SK-N-SH (cell line): Measurements from ENCODE around the gene TMEM123. TPM values are rescaled to one million over a fixed set of nuclear protein-coding genes. Genes with fewer than 3 reads are reported as not detected.

Experiments
- CTCF ChIA-PET: fragments of 300-600, 350-600 bp; formaldehyde crosslinking; extraction: SDS; loops from one replicate; lab custom pipeline; 2021; lab: Yijun Ruan, JAX
- POLR2A ChIA-PET: fragments of 350-600 bp; sonication (Branson Sonifier 250); formaldehyde crosslinking; extraction: SDS; loops from one replicate; lab custom pipeline; 2020; ENCODE audit warnings: antibody characterized with exemption, inconsistent platforms; lab: Yijun Ruan, JAX
- DNase-seq: peaks from one replicate; pipeline ENCODE4 v3.0.0; 2012
- H2AFZ ChIP-seq: fragments of 200-600 bp; sonication (generic); 2 replicates; pipeline ENCODE4 v1.8.1; 2016; ENCODE audit warnings: antibody characterized with exemption, mild to moderate bottlenecking, low read depth
- H3F3A ChIP-seq: fragments of 200-600 bp; sonication (generic); replicated peaks from 2 replicates; pipeline ENCODE3; 2016; ENCODE audit warnings: antibody characterized with exemption, mild to moderate bottlenecking; ENCODE audit not compliant: insufficient read depth
- H3K27ac ChIP-seq, 2 experiments: fragments of 200-500 bp in 1 of 2; fragments of 200-600 bp in 1 of 2; sonication (Bioruptor generic) in 1 of 2; sonication (generic), shearing (Covaris generic) in 1 of 2; 2 replicates each; pipeline versions ENCODE4 v1.5.1 to v1.6.1; 2014 to 2016; ENCODE audit warnings: low read depth in 2 of 2, inconsistent platforms in 1 of 2, low read length in 1 of 2, mild to moderate bottlenecking in 1 of 2, mixed read lengths in 1 of 2
- H3K27me3 ChIP-seq: fragments of 200-600 bp; sonication (generic), shearing (Covaris generic); 2 replicates; pipeline ENCODE4 v1.6.1; 2016; ENCODE audit warnings: mixed run types; ENCODE audit not compliant: insufficient read depth
- H3K36me3 ChIP-seq, 2 experiments: fragments of 200-500 bp in 1 of 2; fragments of 200-600 bp in 1 of 2; sonication (Bioruptor generic) in 1 of 2; sonication (generic) in 1 of 2; replicated peaks in 1 of 2; 2 replicates each; pipeline versions ENCODE3 to v1.5.1; 2014 to 2016; ENCODE audit warnings: low read length in 1 of 2, mild to moderate bottlenecking in 1 of 2; ENCODE audit not compliant: insufficient read depth in 2 of 2, control insufficient read depth in 1 of 2
- H3K4me1 ChIP-seq, 2 experiments: fragments of 200-500 bp in 1 of 2; fragments of 200-600 bp in 1 of 2; sonication (Bioruptor generic) in 1 of 2; sonication (generic), shearing (Covaris generic) in 1 of 2; 2 replicates each; pipeline versions ENCODE4 v1.5.1 to v1.6.1; 2014 to 2016; ENCODE audit warnings: low read depth in 1 of 2, low read length in 1 of 2, mixed run types in 1 of 2; ENCODE audit not compliant: insufficient read depth in 2 of 2, control insufficient read depth in 1 of 2
- H3K4me2 ChIP-seq: fragments of 200-600 bp; sonication (generic), shearing (Covaris generic); 2 replicates; pipeline ENCODE4 v1.6.1; 2017; ENCODE audit warnings: mixed run types
- H3K4me3 ChIP-seq, 2 experiments: fragments of 200-500 bp in 1 of 2; fragments of 200-600 bp in 1 of 2; sonication (Bioruptor generic) in 1 of 2; sonication (generic), shearing (Covaris generic) in 1 of 2; 2 replicates each; pipeline versions ENCODE4 v1.5.1 to v1.8.1; 2014 to 2016; ENCODE audit warnings: low read depth in 2 of 2, inconsistent platforms in 1 of 2, low read length in 1 of 2, mild to moderate bottlenecking in 1 of 2, mixed read lengths in 1 of 2, moderate library complexity in 1 of 2
- H3K79me2 ChIP-seq: fragments of 200-600 bp; sonication (generic); 2 replicates; pipeline ENCODE4 v1.8.1; 2017; ENCODE audit warnings: mild to moderate bottlenecking; ENCODE audit not compliant: insufficient read depth
- H3K9ac ChIP-seq: fragments of 200-600 bp; sonication (generic); 2 replicates; pipeline ENCODE4 v1.6.1; 2017; ENCODE audit warnings: mixed run types
- H3K9me2 ChIP-seq: fragments of 200-600 bp; sonication (generic); 2 replicates; pipeline ENCODE4 v1.6.1; 2017; ENCODE audit warnings: mixed run types
- H3K9me3 ChIP-seq: fragments of 200-600 bp; sonication (generic); 2 replicates; pipeline ENCODE4 v1.6.1; 2017; ENCODE audit warnings: mixed run types, mild to moderate bottlenecking, moderate library complexity
- H4K20me1 ChIP-seq: fragments of 200-600 bp; sonication (generic); 2 replicates; pipeline ENCODE4 v1.6.1; 2017; ENCODE audit warnings: mild to moderate bottlenecking, mixed run types; ENCODE audit not compliant: insufficient read depth
- ELF1 ChIP-seq: IDR thresholded peaks from 2 replicates; pipeline ENCODE4 v1.4.0; 2012
- EP300 ChIP-seq, 2 experiments: IDR thresholded peaks; 2 replicates each; pipeline versions ENCODE4 v1.4.0 to v1.6.1; 2012; ENCODE audit warnings: borderline replicate concordance in 1 of 2, low read depth in 1 of 2, low read length in 1 of 2
- EZH2phosphoT487 ChIP-seq: fragments of 200-600 bp; sonication (generic); IDR thresholded peaks from 2 replicates; pipeline ENCODE4 v1.6.1; 2017; ENCODE audit warnings: low read depth, mixed run types, mild to moderate bottlenecking, antibody characterized with exemption, moderate library complexity, borderline replicate concordance
- FOXJ3 ChIP-seq: sonication (generic); formaldehyde crosslinking; IDR thresholded peaks from 2 replicates; pipeline ENCODE4 v1.5.1; 2020; ENCODE audit warnings: mild to moderate bottlenecking, missing genetic modification reagents
- GABPA ChIP-seq: IDR thresholded peaks from 2 replicates; pipeline ENCODE4 v1.4.0; 2012; ENCODE audit warnings: low read depth, mild to moderate bottlenecking
- JUND ChIP-seq: IDR thresholded peaks from 2 replicates; pipeline ENCODE4 v1.4.0; 2012
- MEF2A ChIP-seq: IDR thresholded peaks from 2 replicates; pipeline ENCODE4 v1.4.0; 2012; ENCODE audit warnings: low read depth, borderline replicate concordance
- MXI1 ChIP-seq: IDR thresholded peaks from 2 replicates; pipeline ENCODE4 v1.6.1; 2012; ENCODE audit warnings: mild to moderate bottlenecking, low read depth, low read length, improper control_type of control experiment
- NFIC ChIP-seq: IDR thresholded peaks from 2 replicates; pipeline ENCODE4 v1.4.0; 2012; ENCODE audit warnings: borderline replicate concordance
- NRF1 ChIP-seq: IDR thresholded peaks from 2 replicates; pipeline ENCODE4 v1.6.1; 2012; ENCODE audit warnings: low read depth, mild to moderate bottlenecking, low read length
- RXRA ChIP-seq: IDR thresholded peaks from 2 replicates; pipeline ENCODE4 v1.4.0; 2012; ENCODE audit warnings: low read depth, mild to moderate bottlenecking, borderline replicate concordance
- SIN3A ChIP-seq: IDR thresholded peaks from 2 replicates; pipeline ENCODE4 v1.6.1; 2012; ENCODE audit warnings: low read depth, mild to moderate bottlenecking, low read length, moderate library complexity, borderline replicate concordance
- SMC3 ChIP-seq: IDR thresholded peaks from 2 replicates; pipeline ENCODE4 v1.6.1; 2012; ENCODE audit warnings: low read depth, low read length, improper control_type of control experiment
- TAF1 ChIP-seq: IDR thresholded peaks from 2 replicates; pipeline ENCODE4 v1.6.1; 2012; ENCODE audit warnings: low read depth, mild to moderate bottlenecking, low read length, moderate library complexity, borderline replicate concordance
- TEAD4 ChIP-seq: IDR thresholded peaks from 2 replicates; pipeline ENCODE4 v1.4.0; 2012; ENCODE audit warnings: mild to moderate bottlenecking, borderline replicate concordance; ENCODE audit not compliant: insufficient read depth
- YY1 ChIP-seq: IDR thresholded peaks from 2 replicates; pipeline ENCODE4 v1.4.0; 2012; ENCODE audit warnings: low read depth, mild to moderate bottlenecking
- WGBS: methylation state at CpG from one replicate; pipeline ENCODE4 v1.1.6; 2017; ENCODE audit warnings: low lambda C conversion rate; 5-methylcytosine and 5-hydroxymethylcytosine counted together
- polyA plus RNA-seq, 3 experiments: library from polyadenylated mRNA; depleted of rRNA; stranded (reverse); fragments of >200 nt; gene quantifications; 2 replicates each; pipeline ENCODE4 v1.2.3, GENCODE V29; 2012
- TF ChIP-seq, protein P1 (sequence below): IDR thresholded peaks from 2 replicates; pipeline ENCODE4; 2012
- TF ChIP-seq, protein P2 (sequence below): fragments of 150-350 bp; IDR thresholded peaks from 2 replicates; pipeline ENCODE4 v1.6.1; 2016; ENCODE audit warnings: mild to moderate bottlenecking, low read depth, low read length
- TF ChIP-seq, protein P3 (sequence below): IDR thresholded peaks from 2 replicates; pipeline ENCODE4 v1.4.0; 2012; ENCODE audit warnings: low read depth, borderline replicate concordance
- TF ChIP-seq, protein P4 (sequence below): IDR thresholded peaks from 2 replicates; pipeline ENCODE4 v1.4.0; 2012; ENCODE audit warnings: low read depth, borderline replicate concordance

Gene TMEM123
- polyA plus RNA-seq, 1 of the 3 experiments (the other 2 are of a cell fraction): 86.1 TPM

DNA sequence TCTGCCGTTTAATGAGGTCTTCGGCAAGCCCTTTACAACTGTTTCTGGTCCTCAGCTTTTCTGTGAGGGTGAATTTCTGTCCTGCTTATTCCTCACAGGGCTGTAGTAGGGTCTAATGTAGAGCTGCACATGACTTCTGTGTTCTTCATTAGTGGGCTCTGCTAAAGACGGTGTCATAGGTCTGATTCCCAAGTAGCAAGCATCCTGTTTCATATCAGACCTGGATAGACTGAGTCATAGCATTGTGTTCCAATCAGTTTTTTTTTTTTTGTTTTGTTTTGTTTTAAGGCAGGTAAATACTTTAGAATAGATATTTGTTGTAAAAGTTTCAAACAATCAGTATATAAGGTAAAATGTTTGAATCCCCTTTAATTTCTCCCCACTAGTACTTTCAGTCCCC, 70.2 kb downstream of the TMEM123 start:
- H3K4me3 ChIP-seq: no peak overlapping the region
- no peak overlapping the region for H3K27ac ChIP-seq
- H4K20me1 ChIP-seq: peaks cover 3% of the 10 kb centered on the region; the same call in 1 of the 2 replicates
- ChIA-PET CTCF (interaction anchor here (1.0 to 5.0 kb wide), 3 partner anchors 8 to 114 kb away, joined by 3 to 23 read pairs (median 3); no protein-coding TSS in a partner anchor), POLR2A (no interaction called here)
- H3K36me3 ChIP-seq: peaks cover 48 to 69% of the 10 kb centered on the region in 2 experiments
- TF ChIP-seq, protein P1, sequence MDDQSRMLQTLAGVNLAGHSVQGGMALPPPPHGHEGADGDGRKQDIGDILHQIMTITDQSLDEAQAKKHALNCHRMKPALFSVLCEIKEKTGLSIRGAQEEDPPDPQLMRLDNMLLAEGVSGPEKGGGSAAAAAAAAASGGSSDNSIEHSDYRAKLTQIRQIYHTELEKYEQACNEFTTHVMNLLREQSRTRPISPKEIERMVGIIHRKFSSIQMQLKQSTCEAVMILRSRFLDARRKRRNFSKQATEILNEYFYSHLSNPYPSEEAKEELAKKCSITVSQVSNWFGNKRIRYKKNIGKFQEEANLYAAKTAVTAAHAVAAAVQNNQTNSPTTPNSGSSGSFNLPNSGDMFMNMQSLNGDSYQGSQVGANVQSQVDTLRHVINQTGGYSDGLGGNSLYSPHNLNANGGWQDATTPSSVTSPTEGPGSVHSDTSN: no peak
- TF ChIP-seq EZH2phosphoT487 (no peak), JUND (no peak), RXRA (no peak), TAF1 (no peak), ELF1 (no peak), GABPA (no peak), EP300 (IDR thresholded peaks at IDR 0.05; ENCODE audit: borderline replicate concordance in 1 of 2, low read depth in 1 of 2, low read length in 1 of 2) (no peak), SMC3 (no peak), SIN3A (no peak), NFIC (no peak), YY1 (no peak), TEAD4 (no peak), NRF1 (no peak)
- TF ChIP-seq, protein P2, sequence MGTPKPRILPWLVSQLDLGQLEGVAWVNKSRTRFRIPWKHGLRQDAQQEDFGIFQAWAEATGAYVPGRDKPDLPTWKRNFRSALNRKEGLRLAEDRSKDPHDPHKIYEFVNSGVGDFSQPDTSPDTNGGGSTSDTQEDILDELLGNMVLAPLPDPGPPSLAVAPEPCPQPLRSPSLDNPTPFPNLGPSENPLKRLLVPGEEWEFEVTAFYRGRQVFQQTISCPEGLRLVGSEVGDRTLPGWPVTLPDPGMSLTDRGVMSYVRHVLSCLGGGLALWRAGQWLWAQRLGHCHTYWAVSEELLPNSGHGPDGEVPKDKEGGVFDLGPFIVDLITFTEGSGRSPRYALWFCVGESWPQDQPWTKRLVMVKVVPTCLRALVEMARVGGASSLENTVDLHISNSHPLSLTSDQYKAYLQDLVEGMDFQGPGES: no peak
- H2AFZ ChIP-seq: no peak overlapping the region
- DNase-seq: no peak
- 100% methylated on average over 3 of the region's 3 CpGs for WGBS
- H3K79me2 ChIP-seq: peaks cover 39% of the 10 kb centered on the region
- no peaks in the 10 kb centered on the region for H3K9me2 ChIP-seq
- H3K4me1 ChIP-seq: peaks cover 0 to 8% of the 10 kb centered on the region in 2 experiments; a peak in 2 of 4 replicates
- H3K4me2 ChIP-seq: no peak overlapping the region
- no peaks in the 10 kb centered on the region for H3K9me3 ChIP-seq
- no peak overlapping the region for H3K9ac ChIP-seq
- H3K27me3 ChIP-seq: no peaks in the 10 kb centered on the region
- peaks cover 18% of the 10 kb centered on the region for H3F3A ChIP-seq

DNA sequence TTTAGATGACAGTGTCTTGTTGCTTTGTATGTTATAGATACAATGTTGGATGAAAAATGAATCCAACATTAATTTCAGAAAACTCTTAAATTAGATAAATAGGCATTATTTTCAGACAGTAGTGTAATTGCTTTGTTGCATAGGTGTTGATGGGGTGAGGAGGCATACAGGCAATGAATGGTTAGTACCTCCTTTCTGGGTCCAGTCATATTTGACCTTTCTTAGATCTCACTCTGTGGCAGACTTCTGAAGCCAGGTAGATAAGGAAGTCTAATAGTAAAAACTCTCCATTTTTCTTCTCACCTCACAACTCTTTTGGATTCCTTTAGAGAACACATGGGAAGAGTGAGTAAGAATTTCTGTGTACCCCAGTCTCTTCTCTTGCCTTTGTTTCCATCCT, 73.7 kb downstream of the TMEM123 start:
- H3K27me3 ChIP-seq: no peaks in the 10 kb centered on the region
- H3K4me1 ChIP-seq: no peaks in the 10 kb centered on the region; a peak in 1 of 4 replicates
- TF ChIP-seq SMC3 (no peak), MEF2A (no peak), MXI1 (no peak), SIN3A (no peak), RXRA (no peak), NRF1 (no peak), FOXJ3 (CRISPR knock-in tag) (no peak)
- TF ChIP-seq, protein P3, sequence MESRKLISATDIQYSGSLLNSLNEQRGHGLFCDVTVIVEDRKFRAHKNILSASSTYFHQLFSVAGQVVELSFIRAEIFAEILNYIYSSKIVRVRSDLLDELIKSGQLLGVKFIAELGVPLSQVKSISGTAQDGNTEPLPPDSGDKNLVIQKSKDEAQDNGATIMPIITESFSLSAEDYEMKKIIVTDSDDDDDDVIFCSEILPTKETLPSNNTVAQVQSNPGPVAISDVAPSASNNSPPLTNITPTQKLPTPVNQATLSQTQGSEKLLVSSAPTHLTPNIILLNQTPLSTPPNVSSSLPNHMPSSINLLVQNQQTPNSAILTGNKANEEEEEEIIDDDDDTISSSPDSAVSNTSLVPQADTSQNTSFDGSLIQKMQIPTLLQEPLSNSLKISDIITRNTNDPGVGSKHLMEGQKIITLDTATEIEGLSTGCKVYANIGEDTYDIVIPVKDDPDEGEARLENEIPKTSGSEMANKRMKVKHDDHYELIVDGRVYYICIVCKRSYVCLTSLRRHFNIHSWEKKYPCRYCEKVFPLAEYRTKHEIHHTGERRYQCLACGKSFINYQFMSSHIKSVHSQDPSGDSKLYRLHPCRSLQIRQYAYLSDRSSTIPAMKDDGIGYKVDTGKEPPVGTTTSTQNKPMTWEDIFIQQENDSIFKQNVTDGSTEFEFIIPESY: no peak
- TF ChIP-seq, protein P4, sequence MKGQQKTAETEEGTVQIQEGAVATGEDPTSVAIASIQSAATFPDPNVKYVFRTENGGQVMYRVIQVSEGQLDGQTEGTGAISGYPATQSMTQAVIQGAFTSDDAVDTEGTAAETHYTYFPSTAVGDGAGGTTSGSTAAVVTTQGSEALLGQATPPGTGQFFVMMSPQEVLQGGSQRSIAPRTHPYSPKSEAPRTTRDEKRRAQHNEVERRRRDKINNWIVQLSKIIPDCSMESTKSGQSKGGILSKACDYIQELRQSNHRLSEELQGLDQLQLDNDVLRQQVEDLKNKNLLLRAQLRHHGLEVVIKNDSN: no peak
- TF ChIP-seq, protein P1: no peak
- no peak overlapping the region for H2AFZ ChIP-seq
- peaks cover 65% of the 10 kb centered on the region for H3K79me2 ChIP-seq
- no peaks in the 10 kb centered on the region for H3F3A ChIP-seq
- DNase-seq: no peak
- H3K27ac ChIP-seq: no peak overlapping the region
- no peaks in the 10 kb centered on the region for H3K9me2 ChIP-seq
- peaks cover 45 to 72% of the 10 kb centered on the region in 2 experiments for H3K36me3 ChIP-seq
- H3K9ac ChIP-seq: no peak overlapping the region
- ChIA-PET CTCF (interaction anchor here (1.3 to 5.0 kb wide), 2 partner anchors 12 to 37 kb away, joined by 5 to 23 read pairs; no protein-coding TSS in a partner anchor), POLR2A (no interaction called here)
- H3K4me2 ChIP-seq: no peak overlapping the region
- H3K4me3 ChIP-seq: no peak overlapping the region
- H3K9me3 ChIP-seq: no peaks in the 10 kb centered on the region
- peaks cover 9% of the 10 kb centered on the region; the same call in 1 of the 2 replicates for H4K20me1 ChIP-seq
